CD8-positive, alpha-beta memory T cell (primary cell): ENCODE data around the gene C13orf46. TPM values are rescaled to one million over a fixed set of nuclear protein-coding genes. Genes with fewer than 3 reads are reported as not detected.

Experiments used
- CTCF ChIA-PET: fragments of 350-600 bp; sonication (Branson Sonifier 250); formaldehyde crosslinking; loops from one replicate; lab custom pipeline; 2021; ENCODE audit warnings: antibody characterized with exemption; lab: Charles Lee
- POLR2A ChIA-PET: fragments of 350-600 bp; sonication (Branson Sonifier 250); formaldehyde crosslinking; loops from one replicate; lab custom pipeline; 2021; ENCODE audit warnings: antibody characterized with exemption; lab: Charles Lee
- DNase-seq, 5 donors: peaks; one replicate each; pipeline versions ENCODE4 v3.0.0 to v3.0.0-alpha.2; 2020 to 2022; ENCODE audit warnings: mixed read lengths in 1 of 5
- H3K27ac ChIP-seq: one replicate; pipeline ENCODE4 v1.7.0; 2013; ENCODE audit warnings: low read depth, mild to moderate bottlenecking, low read length, moderate library complexity
- H3K27me3 ChIP-seq: 2 replicates; pipeline ENCODE4 v1.7.0; 2013; ENCODE audit warnings: low read length, mild to moderate bottlenecking; ENCODE audit not compliant: insufficient read depth, poor library complexity, severe bottlenecking
- H3K36me3 ChIP-seq: 2 replicates; pipeline ENCODE4 v1.7.0; 2013; ENCODE audit warnings: mild to moderate bottlenecking, low read length, moderate library complexity; ENCODE audit not compliant: insufficient read depth
- H3K4me1 ChIP-seq: 2 replicates; pipeline ENCODE4 v1.7.0; 2013; ENCODE audit warnings: mild to moderate bottlenecking, low read length, moderate library complexity; ENCODE audit not compliant: insufficient read depth
- H3K4me3 ChIP-seq: 2 replicates; pipeline ENCODE4 v1.7.0; 2013; ENCODE audit warnings: mild to moderate bottlenecking, low read length
- H3K9me3 ChIP-seq: 2 replicates; pipeline ENCODE4 v1.7.0; 2013; ENCODE audit warnings: mild to moderate bottlenecking, low read length
- H3K27ac Mint-ChIP-seq, 8 donors: one replicate each; pipeline ENCODE4 v1.8.0; 2020 to 2021; ENCODE audit warnings: mixed read lengths in 8 of 8, mild to moderate bottlenecking in 6 of 8, inconsistent platforms in 3 of 8, moderate library complexity in 3 of 8
- H3K27me3 Mint-ChIP-seq, 2 donors: one replicate each; pipeline ENCODE4 v1.8.0; 2020 to 2021; ENCODE audit warnings: mixed read lengths in 2 of 2, mild to moderate bottlenecking in 1 of 2, moderate library complexity in 1 of 2
- H3K36me3 Mint-ChIP-seq, 3 donors: one replicate each; pipeline ENCODE4 v1.8.0; 2020 to 2021; ENCODE audit warnings: mixed read lengths in 3 of 3, inconsistent platforms in 1 of 3, mild to moderate bottlenecking in 1 of 3
- H3K4me1 Mint-ChIP-seq, 3 donors: one replicate each; pipeline ENCODE4 v1.8.0; 2020 to 2021; ENCODE audit warnings: mixed read lengths in 3 of 3, inconsistent platforms in 1 of 3, mild to moderate bottlenecking in 1 of 3
- H3K4me3 Mint-ChIP-seq, 7 donors: one replicate each; pipeline ENCODE4 v1.8.0; 2020 to 2021; ENCODE audit warnings: mixed read lengths in 7 of 7, mild to moderate bottlenecking in 6 of 7, moderate library complexity in 4 of 7, inconsistent platforms in 2 of 7
- H3K9me3 Mint-ChIP-seq, 5 donors: one replicate each; pipeline ENCODE4 v1.8.0; 2020 to 2022; ENCODE audit warnings: mixed read lengths in 5 of 5, mild to moderate bottlenecking in 3 of 5, moderate library complexity in 2 of 5, inconsistent platforms in 1 of 5
- polyA plus RNA-seq: library from polyadenylated mRNA; unstranded; fragments of 300-500 nt; fragmentation: Illumina TruSeq; gene quantifications from one replicate; pipeline ENCODE4 v1.2.3, GENCODE V29; 2021
- total RNA-seq, 2 experiments: library from RNA; stranded (reverse); gene quantifications; one replicate each; pipeline ENCODE4 v1.2.3, GENCODE V29; 2021

Gene C13orf46
- total and polyA plus RNA-seq, 3 experiments from 2014 or later = 1.2 to 2.2 (median 1.8) TPM

DNA sequence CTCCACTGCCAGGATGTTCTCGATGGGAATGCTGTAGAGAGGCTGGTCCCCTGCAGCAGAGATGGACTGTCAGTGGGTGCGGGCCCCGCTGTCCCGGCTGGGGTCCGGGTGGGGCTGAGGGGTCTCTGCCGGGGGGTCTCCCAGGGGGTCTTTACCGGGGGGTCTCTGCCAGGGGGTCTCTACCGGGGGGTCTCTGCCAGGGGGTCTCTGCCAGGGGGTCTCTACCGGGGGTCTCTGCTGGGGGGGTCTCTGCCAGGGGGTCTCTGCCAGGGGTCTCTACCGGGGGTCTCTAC lies 25.7 kb upstream of the C13orf46 start:
- ChIA-PET CTCF (no interaction called here), POLR2A (no interaction called here)
- no peaks in the 10 kb centered on the region for H3K9me3 ChIP-seq
- no peaks in the 10 kb centered on the region for H3K4me1 ChIP-seq
- H3K4me3 Mint-ChIP-seq = no peak overlapping the region
- peaks cover 0 to 2% (median 0%) of the 10 kb centered on the region in 5 donors for H3K9me3 Mint-ChIP-seq
- DNase-seq = no peak
- peaks cover 0 to 82% (median 7%) of the 10 kb centered on the region in 3 donors for H3K36me3 Mint-ChIP-seq
- peaks cover 52% of the 10 kb centered on the region for H3K36me3 ChIP-seq
- H3K27me3 Mint-ChIP-seq = peaks cover 0 to 3% of the 10 kb centered on the region in 2 donors
- no peak overlapping the region for H3K4me3 ChIP-seq
- H3K27me3 ChIP-seq = no peaks in the 10 kb centered on the region
- H3K27ac ChIP-seq = no peak overlapping the region
- H3K27ac Mint-ChIP-seq = no peak overlapping the region
- H3K4me1 Mint-ChIP-seq = peaks cover 0 to 1% (median under 1%) of the 10 kb centered on the region in 3 donors

DNA sequence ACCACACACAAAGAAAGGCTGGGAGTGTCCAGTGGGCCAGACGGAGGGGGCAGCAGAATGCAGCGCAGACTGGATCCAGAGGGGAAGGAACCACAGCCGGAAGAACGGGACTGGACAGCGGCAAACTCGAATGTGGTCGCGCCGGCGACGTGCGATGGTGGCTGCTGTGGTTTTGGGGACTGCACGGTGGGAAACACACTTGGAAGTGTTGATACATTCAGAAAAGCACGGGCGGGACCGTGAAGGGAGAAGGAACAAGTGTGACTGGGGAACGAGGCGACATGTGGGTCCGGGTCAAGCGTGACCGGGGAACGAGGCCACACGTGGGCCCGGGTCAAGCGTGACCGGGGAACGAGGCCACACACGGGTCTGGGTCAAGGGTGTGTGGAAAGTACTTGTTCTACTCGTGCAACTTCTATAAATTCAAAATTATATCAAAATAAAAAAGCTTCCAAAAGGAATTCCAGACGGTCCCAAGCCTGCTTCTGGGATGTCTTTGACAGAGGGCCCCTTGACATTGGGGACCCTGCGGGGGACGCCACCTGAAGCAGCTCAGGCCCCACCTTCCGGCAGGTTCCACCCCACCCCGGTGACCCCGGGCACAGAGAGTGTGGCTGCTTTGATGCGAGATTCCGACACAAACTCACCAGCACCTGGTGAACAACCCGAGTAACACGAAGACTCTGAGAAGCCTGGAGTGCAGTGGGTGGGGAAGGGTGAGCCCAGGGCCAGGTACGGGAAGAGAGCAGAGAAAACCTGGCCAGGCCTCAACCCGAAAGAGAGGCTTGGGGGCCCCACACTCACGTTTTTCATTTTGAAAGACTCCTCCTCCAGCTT lies 25.1 kb upstream of the C13orf46 start:
- peaks cover 0 to 5% of the 10 kb centered on the region in 2 donors for H3K27me3 Mint-ChIP-seq
- peaks cover 0 to 2% (median 0%) of the 10 kb centered on the region in 5 donors for H3K9me3 Mint-ChIP-seq
- no peaks in the 10 kb centered on the region for H3K9me3 ChIP-seq
- peaks cover 55% of the 10 kb centered on the region for H3K36me3 ChIP-seq
- no peaks in the 10 kb centered on the region for H3K27me3 ChIP-seq
- ChIA-PET POLR2A (no interaction called here), CTCF (no interaction called here)
- H3K4me1 Mint-ChIP-seq = no peaks in the 10 kb centered on the region
- no peaks in the 10 kb centered on the region for H3K4me1 ChIP-seq
- peak overlapping the region in 3 of 8 donors; percentile 14 to 63 (median 52) for H3K27ac Mint-ChIP-seq
- no peak overlapping the region for H3K27ac ChIP-seq
- H3K4me3 ChIP-seq = no peak overlapping the region
- DNase-seq = no peak
- H3K4me3 Mint-ChIP-seq = peak overlapping the region in 2 of 7 donors; percentile 44
- peaks cover 0 to 83% (median 9%) of the 10 kb centered on the region in 3 donors for H3K36me3 Mint-ChIP-seq

DNA sequence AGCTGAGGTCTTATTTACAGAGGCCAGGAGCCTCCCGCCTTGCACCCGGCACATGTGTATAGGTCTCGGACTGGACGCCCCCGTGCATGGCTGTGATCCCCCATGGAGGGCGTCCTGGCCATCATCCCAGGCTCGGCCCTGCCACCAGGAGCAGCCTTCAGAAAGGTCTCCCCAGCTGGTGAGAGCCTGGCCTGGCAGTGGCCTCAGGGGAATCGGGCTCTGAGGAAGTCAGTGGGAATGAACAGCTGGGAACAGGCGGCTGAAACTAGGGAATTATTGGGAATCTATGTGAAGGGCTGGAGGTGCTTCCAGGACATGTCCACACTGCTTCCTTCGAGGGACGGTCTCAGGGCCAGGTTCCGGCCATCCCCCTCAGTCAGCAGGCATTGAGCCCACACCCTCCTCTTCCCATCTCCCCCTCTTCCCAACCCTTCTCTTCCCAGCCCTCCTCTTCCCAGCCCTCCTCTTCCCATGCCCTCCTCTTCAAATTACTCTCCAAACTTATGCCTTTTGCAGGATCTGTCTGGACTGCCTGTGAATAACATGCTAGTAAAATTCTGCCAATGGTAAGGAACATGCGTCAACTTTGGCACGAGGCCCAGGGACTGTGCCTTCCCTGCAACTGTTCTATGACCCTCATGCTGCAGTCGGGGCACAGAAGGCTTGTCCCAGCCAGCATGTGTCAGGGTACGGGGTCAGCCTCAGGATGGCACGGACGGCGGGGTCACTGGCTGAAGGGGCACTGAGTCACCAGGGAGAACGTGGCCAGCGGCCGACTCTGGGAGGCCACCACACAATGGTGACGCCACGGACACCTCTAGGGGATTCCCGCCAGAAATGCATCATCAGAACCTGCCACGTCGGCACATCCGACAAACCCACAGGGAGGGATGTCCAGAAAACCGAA lies 24.2 kb upstream of the C13orf46 start:
- Mint-ChIP-seq H3K27me3 (peaks cover 0 to 5% of the 10 kb centered on the region in 2 donors), H3K4me1 (no peaks in the 10 kb centered on the region), H3K27ac (peak overlapping the region in 4 of 8 donors; percentile 14 to 68 (median 58)), H3K4me3 (peak overlapping the region in 1 of 7 donors; percentile 44), H3K9me3 (peaks cover 0 to 2% (median 0%) of the 10 kb centered on the region in 5 donors), H3K36me3 (peaks cover 0 to 79% (median 9%) of the 10 kb centered on the region in 3 donors)
- no peak overlapping the region for H3K4me3 ChIP-seq
- DNase-seq = no peak
- no peaks in the 10 kb centered on the region for H3K9me3 ChIP-seq
- peaks cover 60% of the 10 kb centered on the region for H3K36me3 ChIP-seq
- H3K27ac ChIP-seq = no peak overlapping the region
- no peaks in the 10 kb centered on the region for H3K4me1 ChIP-seq
- CTCF ChIA-PET = interaction anchor here (0.9 kb wide), 1 partner anchor 112 kb away, joined by 3 read pairs; no protein-coding TSS in a partner anchor
- H3K27me3 ChIP-seq = no peaks in the 10 kb centered on the region
- POLR2A ChIA-PET = no interaction called here

DNA sequence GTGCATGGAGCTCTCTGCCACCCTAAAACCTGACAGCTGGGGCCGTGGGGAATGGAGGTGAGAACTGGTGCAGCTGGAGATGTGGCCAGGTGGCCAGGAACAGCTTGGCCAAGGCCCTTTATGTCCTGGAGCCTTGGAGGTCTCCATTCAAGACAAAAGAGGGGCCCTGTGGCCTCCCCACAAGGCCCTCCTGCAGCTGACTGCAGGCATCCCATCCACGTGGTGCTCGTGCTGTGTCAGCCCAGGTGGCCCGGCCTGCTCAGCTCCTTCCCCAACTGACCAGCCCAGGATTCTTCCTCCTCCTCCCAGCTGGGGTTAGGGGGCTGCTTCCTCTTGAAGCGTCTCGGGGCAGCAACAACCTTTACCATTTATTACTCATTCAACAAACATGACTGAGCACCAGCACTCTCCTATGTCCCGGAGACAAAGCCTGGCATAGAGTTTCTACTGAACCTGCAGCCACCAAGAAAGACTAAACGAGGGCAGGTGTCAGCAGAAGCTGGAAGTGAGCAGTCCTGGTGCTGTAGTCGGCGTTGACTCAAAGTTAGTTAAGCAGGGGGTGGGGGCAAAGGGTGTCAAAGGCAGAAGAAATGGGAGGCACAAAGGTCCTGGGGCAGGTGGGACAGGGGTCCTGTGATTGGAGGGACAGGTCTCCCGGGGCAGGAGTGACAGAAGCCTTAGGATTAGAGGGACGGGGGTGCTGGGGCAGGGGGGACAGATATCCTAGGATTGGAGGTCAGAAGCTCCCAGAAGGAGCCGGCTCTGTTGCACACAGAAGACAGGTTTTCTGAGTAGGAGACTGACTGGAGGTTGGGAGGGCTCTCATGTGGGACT lies 23.3 kb upstream of the C13orf46 start:
- ChIA-PET POLR2A (interaction anchor here (0.7 kb wide), 1 partner anchor 172 kb away, joined by 4 read pairs; no protein-coding TSS in a partner anchor), CTCF (interaction anchor here (0.9 to 1.1 kb wide), 2 partner anchors 113 to 217 kb away, joined by 3 read pairs; no protein-coding TSS in a partner anchor)
- Histone ChIP-seq H3K9me3 (no peaks in the 10 kb centered on the region), H3K27me3 (no peaks in the 10 kb centered on the region), H3K36me3 (peaks cover 65% of the 10 kb centered on the region), H3K4me3 (no peak overlapping the region), H3K4me1 (no peaks in the 10 kb centered on the region), H3K27ac (no peak overlapping the region)
- peak overlapping the region in 3 of 8 donors; percentile 12 to 84 (median 15) for H3K27ac Mint-ChIP-seq
- H3K27me3 Mint-ChIP-seq = peaks cover 0 to 5% of the 10 kb centered on the region in 2 donors
- peaks cover 0 to 2% (median 0%) of the 10 kb centered on the region in 5 donors for H3K9me3 Mint-ChIP-seq
- H3K36me3 Mint-ChIP-seq = peaks cover 0 to 79% (median 11%) of the 10 kb centered on the region in 3 donors
- no peak overlapping the region for H3K4me3 Mint-ChIP-seq
- DNase-seq = no peak
- no peaks in the 10 kb centered on the region for H3K4me1 Mint-ChIP-seq

DNA sequence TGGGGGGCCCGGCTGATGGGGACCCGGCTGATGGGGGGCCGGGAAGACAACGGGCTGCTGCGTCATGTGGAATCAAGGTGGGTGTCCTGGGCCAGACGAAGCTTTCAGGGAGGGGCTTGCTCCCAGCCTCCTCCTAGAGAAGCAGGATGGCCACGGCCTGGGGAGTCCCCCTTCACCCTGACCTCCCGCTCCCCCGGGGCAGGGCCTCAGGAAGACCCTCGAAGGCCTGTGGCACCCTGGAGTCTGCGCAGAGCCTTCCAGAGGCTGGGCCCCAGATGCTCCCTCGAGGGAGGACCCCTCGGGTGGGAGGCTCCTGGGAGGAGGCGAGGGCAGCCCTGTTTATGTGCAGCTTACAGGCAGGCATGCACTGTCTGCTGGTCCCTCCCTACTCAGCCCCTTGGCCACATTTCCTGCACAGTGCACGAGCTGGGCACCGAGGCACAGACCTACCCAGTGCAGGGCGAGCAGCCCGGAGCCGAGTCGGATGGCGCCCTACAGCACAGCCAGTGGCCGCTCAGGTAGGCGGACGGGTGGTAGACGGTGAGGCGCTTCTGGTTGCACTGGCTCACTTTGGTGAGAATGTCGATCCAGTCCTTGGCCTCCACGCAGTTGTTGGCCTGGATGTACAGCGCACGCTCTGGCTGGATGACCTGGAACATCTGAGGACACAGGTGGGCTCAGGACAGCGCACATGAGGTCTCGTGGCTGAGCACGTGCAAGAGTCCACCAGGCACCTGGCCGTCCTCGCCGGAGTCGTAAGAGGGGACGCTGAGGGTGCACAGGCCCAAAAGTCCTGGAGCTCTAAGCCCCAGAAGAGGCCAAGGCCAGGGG lies 22.4 kb upstream of the C13orf46 start:
- no peak overlapping the region for H3K27ac ChIP-seq
- Mint-ChIP-seq H3K27me3 (peaks cover 0 to 5% of the 10 kb centered on the region in 2 donors), H3K4me1 (peaks cover 0 to 5% (median 0%) of the 10 kb centered on the region in 3 donors), H3K36me3 (peaks cover 5 to 81% (median 16%) of the 10 kb centered on the region in 3 donors), H3K4me3 (peak overlapping the region in 1 of 7 donors; percentile 56), H3K9me3 (peaks cover 0 to 2% (median 0%) of the 10 kb centered on the region in 5 donors), H3K27ac (no peak overlapping the region)
- H3K4me3 ChIP-seq = no peak overlapping the region
- H3K9me3 ChIP-seq = no peaks in the 10 kb centered on the region
- no peaks in the 10 kb centered on the region for H3K27me3 ChIP-seq
- peaks cover 72% of the 10 kb centered on the region for H3K36me3 ChIP-seq
- DNase-seq = no peak
- ChIA-PET POLR2A (no interaction called here), CTCF (interaction anchor here (1.1 kb wide), 1 partner anchor 218 kb away, joined by 3 read pairs; no protein-coding TSS in a partner anchor)
- H3K4me1 ChIP-seq = no peaks in the 10 kb centered on the region

DNA sequence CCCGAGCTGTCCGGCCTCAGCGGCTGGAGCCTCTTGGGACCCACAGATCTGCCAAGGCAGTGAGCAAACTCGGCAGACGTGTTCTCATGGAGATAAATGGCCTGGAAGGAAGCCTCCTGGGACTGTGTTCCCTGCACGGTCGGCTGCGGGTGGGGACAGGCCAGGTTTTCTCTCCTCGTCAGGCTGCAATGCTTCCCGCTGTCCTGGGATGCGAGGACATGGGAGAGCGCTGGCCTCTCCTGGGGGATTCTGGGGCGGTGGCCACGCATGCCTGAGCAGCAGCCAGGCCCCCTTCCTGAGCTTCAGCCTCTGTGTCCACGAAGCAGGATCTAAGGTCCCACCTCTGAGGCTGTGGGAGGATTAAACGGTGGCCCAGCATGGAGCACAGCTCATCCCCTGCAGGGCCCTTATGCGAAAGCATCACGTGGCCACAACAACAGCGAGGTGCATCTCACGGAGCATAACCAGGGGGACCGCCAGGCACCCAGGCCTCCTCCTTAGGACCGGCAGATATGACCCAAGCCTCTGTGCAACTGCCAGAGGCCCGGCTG lies 21.2 kb upstream of the C13orf46 start:
- no peak overlapping the region for H3K4me3 Mint-ChIP-seq
- Histone ChIP-seq H3K36me3 (peaks cover 72% of the 10 kb centered on the region), H3K27ac (no peak overlapping the region), H3K4me3 (no peak overlapping the region), H3K4me1 (no peaks in the 10 kb centered on the region), H3K27me3 (no peaks in the 10 kb centered on the region), H3K9me3 (no peaks in the 10 kb centered on the region)
- peaks cover 0 to 5% of the 10 kb centered on the region in 2 donors for H3K27me3 Mint-ChIP-seq
- H3K27ac Mint-ChIP-seq = peak overlapping the region in 2 of 8 donors; percentile 66 to 82
- no peak for DNase-seq
- H3K4me1 Mint-ChIP-seq = peaks cover 0 to 5% (median 2%) of the 10 kb centered on the region in 3 donors
- H3K9me3 Mint-ChIP-seq = peaks cover 0 to 2% (median 0%) of the 10 kb centered on the region in 5 donors
- POLR2A ChIA-PET = no interaction called here
- H3K36me3 Mint-ChIP-seq = peaks cover 5 to 80% (median 17%) of the 10 kb centered on the region in 3 donors
- CTCF ChIA-PET = interaction anchor here (1.6 kb wide), 1 partner anchor 179 kb away, joined by 3 read pairs; no protein-coding TSS in a partner anchor
